ENCODE data around the gene MCTP2.

DNA sequence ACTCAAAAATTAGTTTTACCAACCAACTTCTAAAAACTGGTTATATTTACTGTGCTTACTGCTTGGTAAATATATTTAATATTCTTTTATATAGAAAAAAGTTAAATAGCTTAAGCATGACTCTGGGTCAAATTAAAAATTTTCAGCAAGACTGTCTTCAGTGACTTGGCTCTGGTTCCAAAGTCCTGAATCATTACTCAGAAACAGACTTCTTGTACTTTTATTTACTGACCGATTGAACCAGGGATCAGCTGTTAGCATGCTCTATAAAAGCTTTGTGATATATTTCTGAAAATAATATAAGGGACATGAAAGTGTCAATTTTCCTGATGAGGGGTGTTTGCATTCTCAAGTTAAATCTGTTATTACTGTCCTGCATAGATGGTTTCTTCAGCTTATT is 164.3 kb downstream of the MCTP2 start:
- TF ChIP-seq, protein P1, sequence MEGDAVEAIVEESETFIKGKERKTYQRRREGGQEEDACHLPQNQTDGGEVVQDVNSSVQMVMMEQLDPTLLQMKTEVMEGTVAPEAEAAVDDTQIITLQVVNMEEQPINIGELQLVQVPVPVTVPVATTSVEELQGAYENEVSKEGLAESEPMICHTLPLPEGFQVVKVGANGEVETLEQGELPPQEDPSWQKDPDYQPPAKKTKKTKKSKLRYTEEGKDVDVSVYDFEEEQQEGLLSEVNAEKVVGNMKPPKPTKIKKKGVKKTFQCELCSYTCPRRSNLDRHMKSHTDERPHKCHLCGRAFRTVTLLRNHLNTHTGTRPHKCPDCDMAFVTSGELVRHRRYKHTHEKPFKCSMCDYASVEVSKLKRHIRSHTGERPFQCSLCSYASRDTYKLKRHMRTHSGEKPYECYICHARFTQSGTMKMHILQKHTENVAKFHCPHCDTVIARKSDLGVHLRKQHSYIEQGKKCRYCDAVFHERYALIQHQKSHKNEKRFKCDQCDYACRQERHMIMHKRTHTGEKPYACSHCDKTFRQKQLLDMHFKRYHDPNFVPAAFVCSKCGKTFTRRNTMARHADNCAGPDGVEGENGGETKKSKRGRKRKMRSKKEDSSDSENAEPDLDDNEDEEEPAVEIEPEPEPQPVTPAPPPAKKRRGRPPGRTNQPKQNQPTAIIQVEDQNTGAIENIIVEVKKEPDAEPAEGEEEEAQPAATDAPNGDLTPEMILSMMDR (IDR thresholded peaks at IDR 0.05), result no peak
- no peak for TF ChIP-seq POLR2A (IDR thresholded peaks at IDR 0.05)
